Neuronal stem cell (in vitro differentiated cells): ENCODE results near the gene PNPLA3.

Source experiments
- DNase-seq: peaks from one replicate; pipeline ENCODE4 v3.0.0-alpha.2; 2013; ENCODE audit warnings: low spot score
- H2AFZ ChIP-seq: one replicate; pipeline ENCODE4 v1.6.1; 2013; ENCODE audit warnings: mild to moderate bottlenecking, low read length, inconsistent platforms
- H2AK5ac ChIP-seq: 2 replicates; pipeline ENCODE4 v1.6.1; 2013; ENCODE audit warnings: low read depth, mild to moderate bottlenecking, inconsistent platforms, low read length, moderate library complexity, mixed read lengths
- H2BK120ac ChIP-seq: 2 replicates; pipeline ENCODE4 v1.6.1; 2013; ENCODE audit warnings: low read depth, mild to moderate bottlenecking, inconsistent platforms, low read length, moderate library complexity, mixed read lengths
- H2BK12ac ChIP-seq: one replicate; pipeline ENCODE4 v1.6.1; 2013; ENCODE audit warnings: low read length, inconsistent platforms
- H2BK15ac ChIP-seq: 2 replicates; pipeline ENCODE4 v1.6.1; 2013; ENCODE audit warnings: mild to moderate bottlenecking, low read length, inconsistent platforms, mixed read lengths
- H2BK5ac ChIP-seq: one replicate; pipeline ENCODE4 v1.6.1; 2013; ENCODE audit warnings: inconsistent platforms, mild to moderate bottlenecking, low read length, moderate library complexity
- H3K14ac ChIP-seq: one replicate; pipeline ENCODE4 v1.6.1; 2013; ENCODE audit warnings: low read length, inconsistent platforms
- H3K18ac ChIP-seq: 2 replicates; pipeline ENCODE4 v1.6.1; 2013; ENCODE audit warnings: low read length, inconsistent platforms
- H3K23ac ChIP-seq: 2 replicates; pipeline ENCODE4 v1.6.1; 2013; ENCODE audit warnings: low read depth, mild to moderate bottlenecking, mixed read lengths, low read length, inconsistent platforms; ENCODE audit not compliant: poor library complexity
- H3K27ac ChIP-seq: replicated peaks from 3 replicates; pipeline ENCODE4 v1.5.1; 2013; ENCODE audit warnings: low read length, inconsistent platforms
- H3K27me3 ChIP-seq, 3 experiments: 2 replicates each; pipeline ENCODE4 v1.6.1; 2013; ENCODE audit warnings: low read length in 3 of 3, mild to moderate bottlenecking in 2 of 3, inconsistent platforms in 1 of 3, low read depth in 1 of 3, mixed read lengths in 1 of 3, moderate library complexity in 1 of 3; ENCODE audit not compliant: control insufficient read depth in 3 of 3, insufficient read depth in 3 of 3
- H3K36me3 ChIP-seq, 2 donors: replicated peaks in 1 of 2; 2 replicates each; pipeline ENCODE4 v1.6.1; 2013; ENCODE audit warnings: low read length in 2 of 2; ENCODE audit not compliant: control insufficient read depth in 2 of 2, insufficient read depth in 2 of 2
- H3K4ac ChIP-seq: 2 replicates; pipeline ENCODE4 v1.6.1; 2013; ENCODE audit warnings: inconsistent platforms, mild to moderate bottlenecking, low read length, moderate library complexity
- H3K4me1 ChIP-seq, 2 donors: 1 replicate in 1 of 2; 2 replicates in 1 of 2; pipeline ENCODE4 v1.6.1; 2013; ENCODE audit warnings: low read length in 2 of 2, low read depth in 1 of 2; ENCODE audit not compliant: control insufficient read depth in 2 of 2, insufficient read depth in 1 of 2
- H3K4me2 ChIP-seq: one replicate; pipeline ENCODE4 v1.6.1; 2013; ENCODE audit warnings: mild to moderate bottlenecking, low read length, inconsistent platforms; ENCODE audit not compliant: insufficient read depth, poor library complexity, severe bottlenecking
- H3K4me3 ChIP-seq, 2 donors: 2 replicates each; pipeline ENCODE4 v1.5.1; 2013; ENCODE audit warnings: low read length in 2 of 2, mild to moderate bottlenecking in 2 of 2, inconsistent platforms in 1 of 2, moderate library complexity in 1 of 2
- H3K79me1 ChIP-seq: one replicate; pipeline ENCODE4 v1.6.1; 2013; ENCODE audit warnings: low read depth, mild to moderate bottlenecking, inconsistent platforms, low read length, moderate library complexity
- H3K9ac ChIP-seq: one replicate; pipeline ENCODE4 v1.6.1; 2013; ENCODE audit warnings: mild to moderate bottlenecking, low read depth, low read length, inconsistent platforms; ENCODE audit not compliant: poor library complexity
- H3K9me3 ChIP-seq, 2 donors: replicated peaks in 1 of 2; 2 replicates each; pipeline versions ENCODE3 to v1.6.1; 2013; ENCODE audit warnings: low read length in 2 of 2, mild to moderate bottlenecking in 2 of 2, inconsistent platforms in 1 of 2, low read depth in 1 of 2, mixed read lengths in 1 of 2, moderate library complexity in 1 of 2; ENCODE audit not compliant: control insufficient read depth in 2 of 2, insufficient read depth in 1 of 2
- H4K8ac ChIP-seq: one replicate; pipeline ENCODE4 v1.6.1; 2013; ENCODE audit warnings: low read depth, mild to moderate bottlenecking, inconsistent platforms, low read length, moderate library complexity
- H4K91ac ChIP-seq: one replicate; pipeline ENCODE4 v1.6.1; 2013; ENCODE audit warnings: low read length, low read depth, mild to moderate bottlenecking, inconsistent platforms; ENCODE audit not compliant: poor library complexity
- WGBS, 2 donors: extraction: QIAGEN DNeasy Blood & Tissue Kit; methylation state at CpG; one replicate each; pipeline ENCODE4 v1.1.7; 2013; ENCODE audit warnings: missing lambda C conversion rate in 2 of 2, mixed read lengths in 1 of 2; ENCODE audit not compliant: insufficient read length in 2 of 2, insufficient replicate concordance in 1 of 2; ENCODE audit errors: extremely low coverage in 2 of 2; 5-methylcytosine and 5-hydroxymethylcytosine counted together

Gene PNPLA3

DNA sequence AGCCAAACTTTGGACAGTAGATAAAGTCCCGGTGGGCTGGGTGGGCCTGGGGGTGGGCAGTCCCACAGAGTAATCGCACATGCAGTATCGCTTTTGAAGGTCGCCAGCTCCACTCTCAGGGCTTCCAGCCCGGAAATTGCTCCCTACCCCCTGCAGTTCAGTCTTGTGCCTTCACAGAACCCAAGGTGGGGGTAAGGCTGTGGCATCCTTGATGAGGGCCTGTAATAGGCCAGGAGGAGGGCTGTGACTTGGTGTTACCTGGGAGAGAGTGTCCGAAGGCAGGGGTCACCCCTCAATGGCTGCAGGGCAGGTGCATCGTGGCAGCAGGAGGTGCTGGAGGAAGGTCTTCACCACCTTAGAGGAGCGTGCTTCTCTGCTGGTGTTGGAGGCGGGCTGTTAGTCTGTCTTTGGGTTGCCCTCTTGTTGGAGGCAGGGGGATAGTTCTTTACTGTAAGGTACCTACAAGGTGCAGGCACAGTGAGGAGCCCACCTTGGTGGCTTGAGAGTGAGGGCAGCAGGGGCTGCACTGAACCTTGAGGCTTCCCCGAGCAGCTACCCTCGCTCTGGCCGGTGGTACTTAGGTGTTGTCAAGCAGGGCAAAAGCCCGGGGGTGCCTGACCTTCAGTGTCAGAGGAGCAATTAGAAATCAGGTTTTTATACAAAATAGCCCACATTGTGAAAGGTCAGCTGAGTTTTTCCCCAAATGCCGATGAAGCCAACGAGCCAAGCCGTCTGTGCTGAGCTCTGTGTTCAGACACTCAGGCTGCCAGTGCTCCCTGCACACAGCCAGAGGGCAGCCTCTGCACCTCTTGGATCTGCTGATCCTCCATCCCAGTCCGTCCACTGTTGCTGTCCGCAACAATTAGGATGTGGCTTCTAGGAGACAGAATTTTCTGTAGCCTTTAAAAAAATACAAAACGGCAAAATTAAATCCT lies 53.5 kb downstream of the PNPLA3 start:
- no peak overlapping the region for H4K8ac ChIP-seq
- H3K4me3 ChIP-seq = peak overlapping the region in 1 of 2 donors; percentile 46
- H3K14ac ChIP-seq = no peak overlapping the region
- no peak overlapping the region for H2AFZ ChIP-seq
- no peak overlapping the region for H2BK120ac ChIP-seq
- no peak overlapping the region for H3K4me2 ChIP-seq
- H2BK15ac ChIP-seq = no peak overlapping the region
- H3K27me3 ChIP-seq = no peaks in the 10 kb centered on the region
- peaks cover 51 to 99% of the 10 kb centered on the region in 2 donors for H3K36me3 ChIP-seq
- no peak overlapping the region for H3K4ac ChIP-seq
- no peaks in the 10 kb centered on the region for H3K9me3 ChIP-seq
- no peaks in the 10 kb centered on the region for H3K4me1 ChIP-seq
- no peak overlapping the region for H3K18ac ChIP-seq
- no CpG with 5 or more reads among the region's 19 CpGs for WGBS, 2 donors
- H2BK12ac ChIP-seq = no peak overlapping the region
- DNase-seq = no peak
- no peaks in the 10 kb centered on the region for H3K79me1 ChIP-seq
- H3K9ac ChIP-seq = no peak overlapping the region
- no peak overlapping the region for H2AK5ac ChIP-seq
- no peak overlapping the region for H3K27ac ChIP-seq
- H2BK5ac ChIP-seq = no peak overlapping the region
- no peak overlapping the region for H3K23ac ChIP-seq
- no peak overlapping the region for H4K91ac ChIP-seq

DNA sequence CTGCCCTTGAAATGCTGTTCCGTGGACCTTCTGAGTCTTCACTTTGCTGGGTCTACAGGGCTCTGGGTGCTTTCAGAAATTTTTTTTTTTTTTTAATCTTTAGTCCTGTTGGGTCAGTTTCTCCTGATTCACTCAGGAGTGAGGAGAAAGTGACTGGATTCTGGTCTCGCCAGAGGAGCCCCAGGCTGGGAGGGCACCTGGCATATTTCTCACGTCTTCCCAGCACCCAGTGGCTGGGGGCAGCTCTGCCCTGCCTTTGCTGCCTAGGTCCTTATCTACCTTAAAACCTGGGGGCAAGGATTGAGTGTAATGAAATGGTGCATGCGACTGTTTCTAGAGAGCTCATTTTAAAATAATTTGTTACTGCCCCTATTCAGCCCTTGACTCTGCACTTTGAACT lies 55.0 kb downstream of the PNPLA3 start:
- DNase-seq = no peak
- Histone ChIP-seq H3K4me3 (no peak overlapping the region), H3K4me1 (no peaks in the 10 kb centered on the region), H2BK5ac (no peak overlapping the region), H2BK15ac (no peak overlapping the region), H2AK5ac (no peak overlapping the region), H3K79me1 (no peaks in the 10 kb centered on the region), H3K9ac (no peak overlapping the region), H3K27ac (no peak overlapping the region), H3K4ac (no peak overlapping the region), H2AFZ (no peak overlapping the region), H4K91ac (no peak overlapping the region), H3K14ac (no peak overlapping the region), H4K8ac (no peak overlapping the region), H3K27me3 (no peaks in the 10 kb centered on the region), H3K23ac (no peak overlapping the region), H3K18ac (no peak overlapping the region), H3K4me2 (no peak overlapping the region), H3K9me3 (no peaks in the 10 kb centered on the region), H2BK120ac (no peak overlapping the region), H3K36me3 (peaks cover 45 to 98% of the 10 kb centered on the region in 2 donors), H2BK12ac (no peak overlapping the region)
- WGBS, 2 donors = no CpG with 5 or more reads among the region's 4 CpGs

DNA sequence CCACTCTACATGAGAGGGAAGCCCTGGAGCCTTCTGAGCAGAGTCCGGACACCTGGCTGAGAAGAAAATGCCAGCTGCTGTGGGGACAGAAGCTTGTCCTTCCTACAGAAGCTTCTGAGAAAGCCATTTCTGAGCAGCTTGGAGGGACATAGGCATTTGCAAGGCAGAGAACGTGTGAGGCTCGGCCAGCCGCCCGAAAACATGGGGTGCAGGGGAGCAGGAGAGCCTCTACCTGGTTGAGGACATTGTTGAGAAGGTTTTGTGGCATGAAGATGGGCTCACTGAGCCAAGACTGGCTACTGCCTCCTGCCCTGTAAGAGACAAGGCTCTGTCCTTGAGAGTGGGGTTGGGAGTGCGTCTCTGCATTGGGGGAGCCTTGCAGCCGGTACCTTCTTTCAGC lies 57.0 kb downstream of the PNPLA3 start:
- Histone ChIP-seq H3K27me3 (no peaks in the 10 kb centered on the region), H3K27ac (no peak overlapping the region), H2BK5ac (no peak overlapping the region), H2BK12ac (no peak overlapping the region), H2BK15ac (no peak overlapping the region), H4K8ac (no peak overlapping the region), H3K23ac (peak overlapping the region; percentile 26), H4K91ac (no peak overlapping the region), H3K18ac (no peak overlapping the region), H3K4me1 (no peaks in the 10 kb centered on the region), H3K14ac (no peak overlapping the region), H3K9ac (peak overlapping the region; percentile 70), H2AFZ (no peak overlapping the region), H3K4me3 (no peak overlapping the region), H2BK120ac (no peak overlapping the region), H2AK5ac (no peak overlapping the region), H3K36me3 (peaks cover 42 to 95% of the 10 kb centered on the region in 2 donors), H3K9me3 (no peaks in the 10 kb centered on the region), H3K4ac (no peak overlapping the region), H3K4me2 (no peak overlapping the region), H3K79me1 (peaks cover 2% of the 10 kb centered on the region)
- DNase-seq = no peak
- WGBS, 2 donors = no CpG with 5 or more reads among the region's 7 CpGs

DNA sequence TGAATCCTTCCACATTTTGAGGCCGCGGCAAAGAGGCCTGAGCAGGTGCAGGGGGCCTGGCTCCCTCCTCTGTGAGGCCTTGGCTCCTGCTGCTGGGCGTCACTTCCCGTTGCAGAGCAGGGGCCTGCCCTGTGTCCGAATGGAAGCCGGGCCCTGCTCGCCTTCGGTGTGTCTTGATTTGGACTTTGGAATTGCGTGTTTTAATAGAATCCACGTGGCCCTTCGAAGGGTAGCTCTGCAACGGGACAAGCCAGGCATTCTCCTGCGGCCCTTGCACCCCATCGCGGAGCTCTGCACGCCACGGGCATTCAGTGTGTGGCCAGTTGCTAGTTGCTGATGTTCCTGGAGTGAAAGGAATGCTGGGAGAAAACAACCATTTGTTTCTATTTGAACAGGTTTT lies 57.4 kb downstream of the PNPLA3 start:
- Histone ChIP-seq H3K9me3 (no peaks in the 10 kb centered on the region), H3K4me1 (no peaks in the 10 kb centered on the region), H3K4me2 (no peak overlapping the region), H2BK12ac (no peak overlapping the region), H3K23ac (peak overlapping the region; percentile 26), H2AFZ (no peak overlapping the region), H3K14ac (no peak overlapping the region), H4K91ac (no peak overlapping the region), H3K9ac (no peak overlapping the region), H3K79me1 (peaks cover 2% of the 10 kb centered on the region), H3K4ac (no peak overlapping the region), H3K4me3 (peak overlapping the region in 1 of 2 donors; percentile 4), H2BK5ac (no peak overlapping the region), H3K27me3 (no peaks in the 10 kb centered on the region), H4K8ac (no peak overlapping the region), H3K18ac (no peak overlapping the region), H2BK120ac (no peak overlapping the region), H3K27ac (no peak overlapping the region), H2AK5ac (no peak overlapping the region), H2BK15ac (no peak overlapping the region), H3K36me3 (peaks cover 41 to 93% of the 10 kb centered on the region in 2 donors)
- WGBS, 2 donors = no CpG with 5 or more reads among the region's 17 CpGs
- DNase-seq = no peak
